GM11168 (cell line): ENCODE measurements around the gene PRPF6.
"Not testable (repeated sequence)": the region's sequence is repeated elsewhere in the genome, so short reads cannot be mapped to it uniquely, and the experiment has no call there.

ENCODE experiments used
- in situ Hi-C: fragments of 300-500 bp; cut with MboI; formaldehyde crosslinking; loops from one replicate; pipeline ENCODE4 v1.12.0; 2022; ENCODE audit warnings: low sequenced_read_pairs; ENCODE audit not compliant: unreplicated experiment

PRPF6 gene

DNA sequence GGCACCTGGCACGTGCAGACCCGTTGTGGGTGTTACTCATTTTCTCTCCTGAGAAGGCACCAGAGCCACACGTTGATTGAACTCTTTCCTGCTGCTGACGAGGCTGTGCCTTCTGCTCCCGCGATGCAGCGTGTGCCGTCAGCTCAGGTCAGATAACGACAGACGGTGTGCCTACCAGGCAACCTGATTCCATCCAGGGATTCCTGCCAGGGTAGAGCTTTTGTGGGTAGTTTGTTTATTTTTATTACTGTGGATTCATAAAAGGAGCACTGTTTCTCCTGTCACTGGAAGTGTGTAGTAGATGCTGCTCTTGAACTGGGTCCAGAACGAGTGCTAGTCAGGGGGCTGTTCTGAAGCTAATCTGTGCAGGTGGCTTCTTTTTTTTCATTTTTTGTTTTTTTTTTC lies 20.7 kb downstream of the PRPF6 start:
- in situ Hi-C loops, result no loop called here

DNA sequence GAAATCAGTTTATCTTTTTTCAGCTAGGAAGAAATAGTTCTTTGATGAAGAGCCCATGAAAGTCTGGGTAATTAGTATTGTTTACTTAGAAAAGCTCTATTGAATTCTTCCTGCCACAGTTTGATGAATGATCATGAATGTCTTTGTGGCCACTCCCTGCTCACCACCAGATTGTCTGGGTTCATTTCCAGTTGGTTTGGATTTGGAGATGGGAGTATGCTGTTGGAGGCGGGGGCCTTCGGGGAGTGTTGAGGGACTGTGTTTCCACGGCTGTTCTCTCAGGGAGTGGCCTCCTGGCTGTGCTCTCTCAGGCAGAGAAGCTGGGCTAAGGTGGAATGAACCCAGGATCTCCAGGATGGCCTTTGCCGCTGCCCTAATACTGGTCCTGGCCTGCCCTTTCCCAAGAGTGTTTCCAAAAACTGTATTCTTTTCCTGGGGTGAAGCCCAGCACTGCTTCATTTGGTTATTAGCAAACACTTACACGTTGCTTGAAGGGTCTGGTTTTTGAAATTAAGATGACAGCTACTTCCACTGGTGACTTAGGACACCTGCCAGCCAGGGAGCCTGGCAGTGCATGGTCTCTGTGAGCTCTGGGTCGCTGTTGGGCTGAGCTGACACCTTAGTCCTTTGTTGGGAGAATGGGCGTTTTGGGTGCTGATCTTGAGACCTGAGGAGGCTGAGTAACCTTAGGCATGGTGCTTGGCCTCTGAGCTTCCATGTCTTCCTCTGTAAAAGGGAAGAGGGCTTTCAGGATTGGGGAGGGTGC lies 23.2 kb downstream of the PRPF6 start:
- in situ Hi-C loops, result no loop called here

DNA sequence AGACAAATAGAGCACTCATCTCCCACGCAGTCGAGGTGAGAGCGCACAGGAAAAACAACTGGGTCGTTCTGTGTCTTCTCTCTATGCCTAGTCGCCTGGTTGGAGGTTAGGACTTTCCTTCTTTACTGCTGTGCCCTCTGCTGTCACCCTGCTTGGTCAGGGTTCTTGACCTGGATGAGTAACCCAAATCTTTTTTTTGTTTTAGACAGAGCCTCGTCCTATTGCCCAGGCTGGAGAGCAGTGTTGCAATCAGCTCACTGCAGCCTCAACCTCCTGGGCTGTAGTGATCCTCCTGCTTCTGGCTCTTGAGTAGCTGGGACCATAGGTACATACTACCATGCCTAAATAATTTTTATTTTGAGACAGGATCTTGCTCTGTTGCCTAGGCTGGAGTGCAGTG lies 24.5 kb downstream of the PRPF6 start:
- in situ Hi-C loops, result no loop called here

DNA sequence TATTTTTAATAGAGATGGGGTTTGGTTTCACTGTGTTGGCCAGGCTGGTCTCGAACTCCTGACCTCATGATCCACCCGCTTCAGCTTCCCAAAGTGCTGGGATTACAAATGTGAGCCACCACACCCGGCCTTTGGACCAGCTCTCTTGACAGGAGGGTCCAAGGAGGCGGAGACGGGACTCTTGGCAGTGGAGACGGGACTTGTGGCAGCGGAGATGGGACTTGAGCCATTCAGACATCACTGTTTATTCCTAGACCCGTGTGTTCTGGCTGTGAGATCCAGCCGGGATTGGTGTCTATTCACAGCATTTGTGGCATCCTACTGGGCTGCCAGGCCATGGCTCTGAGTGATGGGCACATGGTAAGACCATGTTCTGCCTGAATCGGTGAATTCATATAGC lies 25.6 kb downstream of the PRPF6 start:
- in situ Hi-C loops, result no loop called here

DNA sequence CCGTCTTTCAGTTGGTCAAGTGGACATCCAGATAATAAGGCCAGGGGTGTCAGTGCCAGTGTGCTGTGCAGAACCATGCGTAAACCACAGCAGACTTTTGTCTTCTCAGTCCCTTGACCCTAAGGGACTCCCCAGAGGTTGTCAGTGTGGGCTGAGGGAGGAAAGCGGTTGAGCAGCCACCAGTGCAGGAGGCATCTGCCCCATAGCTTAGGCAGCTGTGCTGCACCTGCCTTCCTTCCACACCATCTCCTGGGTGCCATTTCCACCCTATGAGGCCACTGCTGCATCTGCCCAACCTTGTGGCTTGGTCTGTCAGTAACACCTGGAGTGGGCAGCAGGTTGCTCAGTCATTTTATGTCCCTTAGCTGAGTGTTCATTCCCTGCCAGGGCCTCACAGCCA lies 26.0 kb downstream of the PRPF6 start:
- in situ Hi-C loops, result no loop called here

DNA sequence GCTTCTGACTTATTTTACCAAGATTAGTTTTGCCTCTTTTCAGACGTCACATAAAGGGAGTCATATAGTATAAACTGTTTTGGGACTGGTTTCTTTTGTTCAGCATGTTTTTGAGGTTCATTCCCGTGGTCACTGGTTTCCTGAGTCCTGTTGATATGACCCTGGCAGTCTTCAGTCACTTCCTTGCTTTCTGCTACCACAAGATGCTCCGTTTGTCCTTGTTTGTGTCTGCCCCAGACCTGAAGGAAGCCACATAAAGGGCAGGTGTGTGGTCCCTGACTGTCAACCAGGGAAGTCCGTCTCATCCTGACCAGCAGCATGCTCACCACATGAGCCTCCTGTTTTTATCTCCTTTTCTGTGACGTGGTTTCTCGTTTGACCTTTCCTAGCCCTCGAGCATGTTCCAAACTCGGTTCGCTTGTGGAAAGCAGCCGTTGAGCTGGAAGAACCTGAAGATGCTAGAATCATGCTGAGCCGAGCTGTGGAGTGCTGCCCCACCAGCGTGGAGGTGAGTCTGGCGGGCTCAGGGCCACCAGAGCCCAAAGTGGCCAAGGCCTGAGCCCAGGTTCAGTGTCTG lies 29.0 kb downstream of the PRPF6 start:
- in situ Hi-C loops, result no loop called here

DNA sequence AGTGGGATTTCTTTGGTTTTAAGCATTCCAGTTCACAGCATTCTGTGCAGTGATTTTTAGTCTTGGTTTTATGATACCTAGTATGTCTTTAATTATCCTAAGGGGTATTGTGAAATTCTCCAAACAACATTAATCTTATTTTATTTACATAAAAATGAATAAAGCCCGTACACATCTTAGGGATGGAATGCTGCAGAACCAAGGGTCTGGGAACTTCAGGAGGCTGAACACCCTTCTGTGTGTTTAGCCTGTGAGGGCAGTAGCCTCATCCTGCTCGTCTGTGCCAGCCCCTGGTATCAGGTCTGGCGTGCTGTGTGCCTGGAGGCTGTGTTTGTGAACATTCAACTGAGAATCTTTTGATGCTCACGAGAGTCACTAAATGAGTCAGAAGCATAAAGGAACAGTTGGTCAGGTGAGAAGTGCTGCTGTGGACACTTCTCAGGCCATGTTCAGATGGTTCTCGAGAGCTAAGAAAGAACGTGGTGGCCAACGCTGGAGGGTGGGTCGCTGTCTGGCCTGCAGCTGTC lies 29.8 kb downstream of the PRPF6 start:
- in situ Hi-C loops, result no loop called here

DNA sequence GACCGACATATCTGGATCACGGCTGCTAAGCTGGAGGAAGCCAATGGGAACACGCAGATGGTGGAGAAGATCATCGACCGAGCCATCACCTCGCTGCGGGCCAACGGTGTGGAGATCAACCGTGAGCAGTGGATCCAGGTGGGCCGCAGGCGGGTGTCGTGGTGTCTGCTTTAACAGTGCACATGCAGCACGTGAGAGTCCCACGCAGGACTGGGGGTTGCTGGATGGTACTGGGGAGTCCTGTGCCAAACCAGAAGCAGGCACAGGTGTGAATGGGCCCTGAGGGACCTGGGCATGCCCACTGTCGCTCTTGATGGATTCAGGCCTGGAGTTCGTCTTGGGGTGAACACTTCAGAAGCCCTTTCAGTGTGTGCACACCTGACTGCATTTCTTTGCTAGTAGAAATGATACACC lies 30.4 kb downstream of the PRPF6 start:
- in situ Hi-C loops, result no loop called here

DNA sequence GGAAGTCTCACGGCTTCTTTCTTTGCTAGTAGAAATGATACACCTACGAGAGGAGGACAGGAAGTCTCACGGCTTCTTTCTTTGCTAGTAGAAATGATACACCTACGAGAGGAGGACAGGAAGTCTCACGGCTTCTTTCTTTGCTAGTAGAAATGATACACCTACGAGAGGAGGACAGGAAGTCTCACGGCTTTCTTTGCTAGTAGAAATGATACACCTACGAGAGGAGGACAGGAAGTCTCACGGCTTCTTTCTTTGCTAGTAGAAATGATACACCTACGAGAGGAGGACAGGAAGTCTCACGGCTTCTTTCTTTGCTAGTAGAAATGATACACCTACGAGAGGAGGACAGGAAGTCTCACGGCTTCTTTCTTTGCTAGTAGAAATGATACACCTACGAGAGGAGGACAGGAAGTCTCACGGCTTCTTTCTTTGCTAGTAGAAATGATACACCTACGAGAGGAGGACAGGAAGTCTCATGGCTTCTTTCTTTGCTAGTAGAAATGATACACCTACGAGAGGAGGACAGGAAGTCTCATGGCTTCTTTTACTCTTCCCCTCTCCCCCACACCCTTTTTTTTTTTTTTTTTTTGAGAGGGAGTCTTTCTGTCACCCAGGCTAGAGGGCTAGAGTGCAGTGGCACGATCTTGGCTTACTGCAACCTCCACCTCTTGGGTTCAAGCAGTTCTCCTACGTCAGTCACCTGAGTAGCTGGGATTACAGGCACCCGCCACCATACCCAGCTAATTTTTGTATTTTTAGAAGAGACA lies 31.6 kb downstream of the PRPF6 start:
- in situ Hi-C loops, result not testable (repeated sequence)

DNA sequence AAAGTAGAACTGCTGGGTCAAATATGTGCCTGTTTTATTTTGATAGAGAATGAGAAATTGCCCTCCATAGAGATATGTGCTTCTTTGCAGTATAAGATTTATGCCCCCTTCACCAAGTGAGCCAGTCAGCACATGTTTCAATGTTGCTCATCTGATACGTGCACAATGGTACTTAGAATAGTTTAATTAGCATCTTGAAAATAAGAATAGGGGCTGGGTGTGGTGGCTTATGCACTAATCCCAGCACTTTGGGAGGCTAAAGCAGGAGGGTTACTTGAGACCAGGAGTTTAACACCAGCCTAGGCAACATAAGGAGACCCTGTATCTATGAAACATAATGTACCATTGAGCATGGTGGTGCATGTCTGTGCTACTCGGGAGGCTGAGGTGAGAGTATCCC lies 34.7 kb downstream of the PRPF6 start:
- in situ Hi-C loops, result no loop called here

DNA sequence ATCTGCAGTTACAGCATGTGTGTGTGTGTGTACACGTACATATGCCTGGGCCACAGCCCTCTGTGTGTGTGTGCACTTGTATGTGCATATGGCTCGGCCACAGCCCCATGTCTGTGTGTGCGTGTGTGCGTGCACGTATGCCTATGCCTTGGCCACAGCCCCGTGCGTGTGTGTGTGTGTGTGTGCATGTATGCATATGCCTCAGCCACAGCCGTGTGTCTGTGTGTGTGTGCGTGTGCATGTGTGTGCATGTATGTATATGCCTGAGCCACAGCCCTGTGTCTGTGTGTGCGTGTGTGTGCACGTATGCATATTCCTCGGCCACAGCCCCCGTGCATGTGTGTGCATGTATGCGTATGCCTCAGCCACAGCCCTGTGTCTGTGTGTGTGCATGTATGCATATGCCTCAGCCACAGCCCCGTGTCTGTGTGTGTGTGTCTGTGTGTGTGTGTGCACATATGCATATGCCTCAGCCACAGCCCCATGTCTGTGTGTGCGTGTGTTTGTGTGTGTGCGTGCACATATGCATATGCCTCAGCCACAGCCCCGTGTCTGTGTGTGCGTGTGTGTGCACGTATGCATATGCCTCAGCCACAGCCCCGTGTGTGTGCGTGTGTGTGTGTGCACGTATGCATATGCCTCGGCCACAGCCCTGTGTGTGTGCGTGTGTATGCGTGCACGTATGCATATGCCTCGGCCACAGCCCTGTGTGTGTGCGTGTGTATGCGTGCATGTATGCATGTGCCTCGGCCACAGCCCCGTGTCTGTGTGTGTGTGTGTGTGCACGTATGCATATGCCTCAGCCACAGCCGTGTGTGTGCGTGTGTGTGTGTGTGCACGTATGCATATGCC lies 40.4 kb downstream of the PRPF6 start:
- in situ Hi-C loops, result no loop called here

DNA sequence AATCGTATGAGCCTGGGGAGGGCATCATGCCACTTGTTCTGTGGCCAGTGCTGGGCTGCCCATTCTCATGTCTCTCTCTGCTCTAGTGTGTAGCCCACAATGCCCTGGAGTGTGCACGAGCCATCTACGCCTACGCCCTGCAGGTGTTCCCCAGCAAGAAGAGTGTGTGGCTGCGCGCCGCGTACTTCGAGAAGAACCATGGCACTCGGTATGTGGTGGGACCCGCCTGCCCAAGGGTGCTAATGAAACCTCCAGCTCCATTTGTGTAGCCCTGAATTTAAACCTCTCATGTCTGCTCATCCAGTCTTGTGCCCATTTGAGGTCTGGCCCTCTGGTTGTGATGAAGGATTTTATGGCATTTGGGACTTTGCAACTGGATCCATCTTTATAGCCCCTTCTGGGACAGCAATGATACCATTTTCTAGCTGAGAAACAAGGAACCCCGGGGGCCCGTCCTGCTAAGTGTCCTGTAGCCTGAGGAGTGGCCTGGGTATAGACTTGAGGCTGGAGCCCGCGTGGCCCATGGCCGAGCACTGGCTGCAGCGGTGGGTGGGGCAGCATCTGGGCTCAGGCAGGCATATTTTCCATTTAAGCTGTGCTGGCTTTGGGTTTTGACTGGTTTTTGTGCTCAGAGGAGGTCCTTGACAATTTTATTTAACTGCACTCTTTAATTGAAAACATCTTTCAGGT lies 41.9 kb downstream of the PRPF6 start:
- in situ Hi-C loops, result no loop called here

DNA sequence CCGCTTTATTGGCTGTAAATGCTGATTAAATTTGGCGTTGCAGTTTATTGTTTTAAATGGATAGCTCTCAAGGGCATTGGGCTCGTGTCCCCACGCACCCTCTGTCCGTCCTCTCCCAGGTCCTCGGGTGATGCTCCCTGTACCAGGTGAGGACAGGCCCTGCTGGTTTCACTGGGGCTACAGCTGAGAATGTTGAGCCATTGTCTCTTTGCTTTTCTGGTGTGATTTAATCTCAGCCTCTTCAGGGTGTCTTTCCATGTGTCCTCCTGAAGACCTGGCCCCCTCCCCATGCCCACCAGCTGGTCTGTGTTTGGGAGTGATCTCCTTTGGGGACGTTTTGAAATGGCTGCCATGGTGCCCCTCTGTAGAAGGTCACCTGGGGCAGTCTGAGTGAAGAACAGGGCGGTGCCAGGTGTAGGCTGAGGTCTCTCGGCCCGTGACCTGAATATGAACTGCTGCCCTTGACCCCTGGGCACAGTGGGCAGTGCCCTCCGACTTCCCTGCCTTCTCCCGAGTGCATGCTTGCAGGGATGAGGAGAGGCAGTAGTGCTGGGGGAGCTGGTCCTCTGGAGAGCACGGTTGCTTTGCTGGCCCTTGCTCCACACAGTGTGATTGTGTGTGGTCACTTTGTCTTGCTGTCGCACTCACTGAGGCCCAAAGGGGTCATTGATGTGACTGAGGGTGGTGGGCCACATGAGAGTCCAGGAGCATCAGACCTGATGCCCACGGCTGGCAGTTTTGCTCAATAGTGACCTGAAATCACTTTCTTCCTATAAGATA lies 42.6 kb downstream of the PRPF6 start:
- in situ Hi-C loops, result no loop called here

DNA sequence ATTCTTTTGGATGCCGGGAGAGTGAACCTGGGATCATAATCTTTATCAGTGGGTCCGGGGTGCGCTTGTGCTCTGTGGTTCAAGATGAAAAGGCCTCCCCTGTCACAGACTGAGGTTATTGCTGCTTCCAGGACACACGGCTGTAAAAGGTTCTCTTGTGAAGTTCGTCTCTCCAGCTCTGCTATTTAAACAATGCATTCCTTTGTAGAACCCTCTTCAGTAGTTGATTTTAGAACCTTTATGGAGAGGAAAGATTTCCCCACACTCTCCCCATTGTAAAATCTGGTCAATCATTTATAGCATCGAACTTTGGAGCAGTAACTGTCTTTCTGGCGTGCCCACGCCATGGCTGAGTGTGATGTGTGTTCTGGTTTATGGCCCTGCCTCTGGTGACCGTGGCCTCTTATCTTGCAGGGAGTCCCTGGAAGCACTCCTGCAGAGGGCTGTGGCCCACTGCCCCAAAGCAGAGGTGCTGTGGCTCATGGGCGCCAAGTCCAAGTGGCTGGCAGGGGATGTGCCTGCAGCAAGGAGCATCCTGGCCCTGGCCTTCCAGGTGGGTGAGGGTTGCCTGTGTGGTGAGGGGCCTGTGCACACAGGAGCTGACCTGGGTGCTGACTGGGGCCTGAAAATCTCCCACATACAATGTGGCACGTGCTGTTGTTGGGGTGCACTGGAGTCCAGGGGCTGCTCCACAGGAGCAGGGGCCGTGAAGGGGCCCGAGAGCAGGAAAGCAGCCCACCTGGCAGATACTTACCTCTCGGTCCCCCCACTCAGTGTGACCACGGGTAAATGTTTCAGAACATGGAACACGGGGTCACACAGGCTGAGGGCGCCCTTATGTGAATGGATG lies 43.4 kb downstream of the PRPF6 start:
- in situ Hi-C loops, result no loop called here

DNA sequence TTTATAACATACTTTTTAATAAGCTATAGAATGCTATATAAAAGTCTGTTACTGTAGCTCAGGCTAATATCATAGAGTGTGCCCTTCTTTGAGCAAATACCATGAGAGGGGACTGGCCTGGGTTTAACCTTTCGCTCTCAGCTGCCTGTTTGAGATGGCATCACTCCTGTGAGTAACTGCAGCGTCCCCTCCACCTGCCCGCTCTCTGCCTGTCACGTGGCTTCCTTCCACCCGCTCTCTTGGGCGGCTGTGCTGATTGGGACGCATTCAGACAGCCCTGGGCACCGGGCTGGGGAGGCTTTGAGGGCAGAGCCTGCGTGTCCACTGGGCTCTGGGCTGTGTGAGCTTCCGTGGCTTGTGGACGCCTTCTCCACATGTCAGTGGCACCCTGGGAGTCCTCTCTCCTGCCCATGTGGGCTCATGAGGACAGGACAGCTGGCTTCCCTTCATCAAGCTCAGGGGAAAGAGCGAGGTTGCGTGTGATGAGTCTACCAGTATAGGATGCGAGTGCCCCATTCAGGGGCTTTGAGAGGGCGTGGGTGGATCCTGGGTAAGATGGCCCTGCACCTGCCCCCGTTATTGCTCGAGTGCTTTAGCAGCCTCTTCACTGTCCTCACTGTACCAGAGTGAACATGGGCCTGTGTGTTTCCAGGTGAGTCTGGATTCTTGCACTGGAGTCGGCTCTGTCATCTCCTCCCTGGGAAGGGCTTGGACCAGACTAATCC lies 44.3 kb downstream of the PRPF6 start:
- in situ Hi-C loops, result no loop called here

DNA sequence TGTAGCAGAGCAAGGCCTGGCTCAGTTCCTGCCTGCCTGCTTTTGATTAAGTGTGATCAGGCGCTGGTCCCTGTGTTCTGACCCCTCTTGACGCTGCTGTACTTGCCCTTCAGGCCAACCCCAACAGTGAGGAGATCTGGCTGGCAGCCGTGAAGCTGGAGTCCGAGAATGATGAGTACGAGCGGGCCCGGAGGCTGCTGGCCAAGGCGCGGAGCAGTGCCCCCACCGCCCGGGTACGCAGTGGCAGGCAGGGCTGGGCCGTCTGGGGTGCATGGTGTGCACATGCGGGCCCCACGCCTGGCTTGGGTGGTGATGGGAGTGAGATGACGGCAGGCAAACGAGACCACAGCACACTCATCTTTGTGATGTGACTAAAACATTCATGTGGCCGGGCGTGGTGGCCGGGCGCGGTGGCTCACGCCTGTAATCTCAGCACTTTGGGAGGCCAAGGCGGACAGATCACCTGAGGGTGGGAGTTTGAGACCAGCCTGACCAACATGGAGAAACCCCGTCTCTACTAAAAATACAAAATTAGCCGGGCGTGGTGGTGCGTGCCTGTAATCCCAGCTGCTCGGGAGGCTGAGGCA lies 45.0 kb downstream of the PRPF6 start:
- in situ Hi-C loops, result no loop called here
